MG63 (cell line): ENCODE data around the gene AOAH. TPM values are rescaled to one million over a fixed set of nuclear protein-coding genes. Genes with fewer than 3 reads are reported as not detected.

ENCODE experiments used
- DNase-seq: peaks from one replicate; pipeline ENCODE4 v3.0.0-alpha.2; 2020
- H3K27me3 ChIP-seq: fragments of 250-450 bp; sonication (Bioruptor Pico); 2 replicates; pipeline ENCODE4 v1.5.1; 2020; ENCODE audit warnings: mild to moderate bottlenecking, moderate library complexity
- H3K36me3 ChIP-seq: fragments of 250-450 bp; sonication (Bioruptor Pico); 2 replicates; pipeline ENCODE4 v1.5.1; 2020; ENCODE audit warnings: mild to moderate bottlenecking, moderate library complexity
- H3K4me3 ChIP-seq: fragments of 250-450 bp; sonication (Bioruptor Pico); 2 replicates; pipeline ENCODE4 v1.5.1; 2020; ENCODE audit warnings: mild to moderate bottlenecking, moderate library complexity
- H3K9me3 ChIP-seq: fragments of 250-450 bp; sonication (Bioruptor Pico); 2 replicates; pipeline ENCODE4 v1.5.1; 2020; ENCODE audit warnings: mild to moderate bottlenecking, moderate library complexity
- total RNA-seq: library from RNA; depleted of rRNA; stranded (reverse); fragments of >200 nt; shearing (Covaris generic); gene quantifications from 2 replicates; pipeline ENCODE4 v1.2.3, GENCODE V29; 2014; ENCODE audit warnings: low replicate concordance

Gene AOAH
- total RNA-seq, 1 experiment from 2014 or later: not detected

GRCh38 chr7:36606153-36606975 is 117.9 kb downstream of the AOAH start:
- H3K4me3 ChIP-seq: no peak overlapping the region
- no peak for DNase-seq
- H3K27me3 ChIP-seq: no peaks in the 10 kb centered on the region
- no peaks in the 10 kb centered on the region for H3K36me3 ChIP-seq
- no peaks in the 10 kb centered on the region for H3K9me3 ChIP-seq

GRCh38 chr7:36605261-36606051 is 118.8 kb downstream of the AOAH start:
- Histone ChIP-seq H3K9me3 (no peaks in the 10 kb centered on the region), H3K27me3 (no peaks in the 10 kb centered on the region), H3K36me3 (no peaks in the 10 kb centered on the region), H3K4me3 (no peak overlapping the region)
- no peak for DNase-seq

GRCh38 chr7:36604806-36605205 is 119.5 kb downstream of the AOAH start:
- H3K9me3 ChIP-seq: no peaks in the 10 kb centered on the region
- H3K27me3 ChIP-seq: no peaks in the 10 kb centered on the region
- no peak overlapping the region for H3K4me3 ChIP-seq
- DNase-seq: no peak
- no peaks in the 10 kb centered on the region for H3K36me3 ChIP-seq

GRCh38 chr7:36602934-36603887 is 121.1 kb downstream of the AOAH start:
- Histone ChIP-seq H3K36me3 (no peaks in the 10 kb centered on the region), H3K4me3 (no peak overlapping the region), H3K27me3 (no peaks in the 10 kb centered on the region), H3K9me3 (no peaks in the 10 kb centered on the region)
- no peak for DNase-seq

GRCh38 chr7:36602511-36602910 is 121.8 kb downstream of the AOAH start:
- no peak overlapping the region for H3K4me3 ChIP-seq
- H3K9me3 ChIP-seq: no peaks in the 10 kb centered on the region
- H3K27me3 ChIP-seq: no peaks in the 10 kb centered on the region
- no peak for DNase-seq
- H3K36me3 ChIP-seq: no peaks in the 10 kb centered on the region

GRCh38 chr7:36601601-36602000 is 122.7 kb downstream of the AOAH start:
- no peaks in the 10 kb centered on the region for H3K36me3 ChIP-seq
- no peak for DNase-seq

GRCh38 chr7:36600869-36601530 is 123.3 kb downstream of the AOAH start:
- DNase-seq: peak; percentile 19
- Histone ChIP-seq H3K9me3 (no peaks in the 10 kb centered on the region), H3K27me3 (no peaks in the 10 kb centered on the region)

More at GRCh38 chr7:36601601-36602000, 122.7 kb downstream of the AOAH start:
- no peak overlapping the region for H3K4me3 ChIP-seq
- no peaks in the 10 kb centered on the region for H3K9me3 ChIP-seq
- H3K27me3 ChIP-seq: no peaks in the 10 kb centered on the region

GRCh38 chr7:36600314-36600682 is 124.0 kb downstream of the AOAH start:
- no peak for DNase-seq
- Histone ChIP-seq H3K27me3 (no peaks in the 10 kb centered on the region), H3K9me3 (no peaks in the 10 kb centered on the region), H3K36me3 (no peaks in the 10 kb centered on the region), H3K4me3 (no peak overlapping the region)

More at GRCh38 chr7:36600869-36601530, 123.3 kb downstream of the AOAH start:
- Histone ChIP-seq H3K36me3 (no peaks in the 10 kb centered on the region), H3K4me3 (no peak overlapping the region)

- Histone ChIP-seq H3K27me3 (no peaks in the 10 kb centered on the region), H3K36me3 (no peaks in the 10 kb centered on the region), H3K9me3 (no peaks in the 10 kb centered on the region), H3K4me3 (no peak overlapping the region)
- DNase-seq: no peak
Measured at GRCh38 chr7:36599645-36600313, 124.5 kb downstream of the AOAH start.

- no peak for DNase-seq
- H3K36me3 ChIP-seq: no peaks in the 10 kb centered on the region
- no peak overlapping the region for H3K4me3 ChIP-seq
- no peaks in the 10 kb centered on the region for H3K9me3 ChIP-seq
- H3K27me3 ChIP-seq: no peaks in the 10 kb centered on the region
Measured at GRCh38 chr7:36598054-36598674, 126.1 kb downstream of the AOAH start.

GRCh38 chr7:36597090-36597773 is 127.1 kb downstream of the AOAH start:
- Histone ChIP-seq H3K27me3 (no peaks in the 10 kb centered on the region), H3K4me3 (no peak overlapping the region), H3K9me3 (no peaks in the 10 kb centered on the region), H3K36me3 (no peaks in the 10 kb centered on the region)
- no peak for DNase-seq

GRCh38 chr7:36594445-36594844 is 129.8 kb downstream of the AOAH start:
- no peaks in the 10 kb centered on the region for H3K27me3 ChIP-seq
- no peak overlapping the region for H3K4me3 ChIP-seq
- no peaks in the 10 kb centered on the region for H3K36me3 ChIP-seq
- no peak for DNase-seq
- no peaks in the 10 kb centered on the region for H3K9me3 ChIP-seq

GRCh38 chr7:36591636-36592035 is 132.7 kb downstream of the AOAH start:
- Histone ChIP-seq H3K4me3 (no peak overlapping the region), H3K9me3 (no peaks in the 10 kb centered on the region), H3K36me3 (no peaks in the 10 kb centered on the region), H3K27me3 (no peaks in the 10 kb centered on the region)
- DNase-seq: no peak

- no peaks in the 10 kb centered on the region for H3K9me3 ChIP-seq
- H3K27me3 ChIP-seq: no peaks in the 10 kb centered on the region
- H3K36me3 ChIP-seq: no peaks in the 10 kb centered on the region
- no peak overlapping the region for H3K4me3 ChIP-seq
- no peak for DNase-seq
Measured at GRCh38 chr7:36589391-36589790, 134.9 kb downstream of the AOAH start.

GRCh38 chr7:36583318-36583717 is 141.0 kb downstream of the AOAH start:
- no peak overlapping the region for H3K4me3 ChIP-seq
- no peaks in the 10 kb centered on the region for H3K36me3 ChIP-seq
- no peak for DNase-seq
- no peaks in the 10 kb centered on the region for H3K27me3 ChIP-seq
- no peaks in the 10 kb centered on the region for H3K9me3 ChIP-seq
